Measurements from ENCODE around the gene SRBD1. TPM values are rescaled to one million over a fixed set of nuclear protein-coding genes. Genes with fewer than 3 reads are reported as not detected.

Gene SRBD1
- total RNA-seq, 1 donor from 2014 or later, result 16.6 TPM

- no peak for DNase-seq (ENCODE audit: extremely low read depth, low read depth, low spot score)
Observed at GRCh38 chr2:45605116-45605515, 6.0 kb downstream of the SRBD1 start.

GRCh38 chr2:45602624-45603023 lies 8.4 kb downstream of the SRBD1 start:
- no peak for DNase-seq (ENCODE audit: extremely low read depth, low read depth, low spot score)

GRCh38 chr2:45598545-45598944 lies 12.5 kb downstream of the SRBD1 start:
- no peak for DNase-seq (ENCODE audit: extremely low read depth, low read depth, low spot score)

- DNase-seq (ENCODE audit: extremely low read depth, low read depth, low spot score), result no peak
Observed at GRCh38 chr2:45596761-45597160, 14.3 kb downstream of the SRBD1 start.

GRCh38 chr2:45595721-45596435 lies 15.2 kb downstream of the SRBD1 start:
- no peak for DNase-seq (ENCODE audit: extremely low read depth, low read depth, low spot score)

- no peak for DNase-seq (ENCODE audit: extremely low read depth, low read depth, low spot score)
Observed at GRCh38 chr2:45591073-45591472, 20.0 kb downstream of the SRBD1 start.

GRCh38 chr2:45588158-45588829 lies 22.8 kb downstream of the SRBD1 start:
- no peak for DNase-seq (ENCODE audit: extremely low read depth, low read depth, low spot score)

- no peak for DNase-seq (ENCODE audit: extremely low read depth, low read depth, low spot score)
Observed at GRCh38 chr2:45586600-45586999, 24.5 kb downstream of the SRBD1 start.

- no peak for DNase-seq (ENCODE audit: extremely low read depth, low read depth, low spot score)
Observed at GRCh38 chr2:45585267-45585861, 25.7 kb downstream of the SRBD1 start.

GRCh38 chr2:45583977-45584376 lies 27.1 kb downstream of the SRBD1 start:
- DNase-seq (ENCODE audit: extremely low read depth, low read depth, low spot score), result no peak

- DNase-seq (ENCODE audit: extremely low read depth, low read depth, low spot score), result no peak
Observed at GRCh38 chr2:45582522-45582921, 28.5 kb downstream of the SRBD1 start.

- DNase-seq (ENCODE audit: extremely low read depth, low read depth, low spot score), result no peak
Observed at GRCh38 chr2:45578056-45578843, 32.8 kb downstream of the SRBD1 start.

GRCh38 chr2:45577441-45577840 lies 33.6 kb downstream of the SRBD1 start:
- no peak for DNase-seq (ENCODE audit: extremely low read depth, low read depth, low spot score)

GRCh38 chr2:45575881-45576280 lies 35.2 kb downstream of the SRBD1 start:
- DNase-seq (ENCODE audit: extremely low read depth, low read depth, low spot score), result no peak

GRCh38 chr2:45572979-45573378 lies 38.1 kb downstream of the SRBD1 start:
- no peak for DNase-seq (ENCODE audit: extremely low read depth, low read depth, low spot score)

GRCh38 chr2:45571940-45572339 lies 39.1 kb downstream of the SRBD1 start:
- no peak for DNase-seq (ENCODE audit: extremely low read depth, low read depth, low spot score)

GRCh38 chr2:45570671-45571334 lies 40.3 kb downstream of the SRBD1 start:
- DNase-seq (ENCODE audit: extremely low read depth, low read depth, low spot score), result no peak

- no peak for DNase-seq (ENCODE audit: extremely low read depth, low read depth, low spot score)
Observed at GRCh38 chr2:45568935-45569334, 42.1 kb downstream of the SRBD1 start.

GRCh38 chr2:45567974-45568789 lies 42.9 kb downstream of the SRBD1 start:
- peak; percentile 65 for DNase-seq (ENCODE audit: extremely low read depth, low read depth, low spot score)

Measured in glomerular endothelial cell (primary cell).